Measurements from ENCODE around the gene SETD2. TPM values are rescaled to one million over a fixed set of nuclear protein-coding genes. Genes with fewer than 3 reads are reported as not detected.

SETD2 gene
- total RNA-seq, 1 experiment from 2014 or later, result 28.8 TPM

- Histone ChIP-seq H3K27me3 (replicated peaks; ENCODE audit: insufficient read depth, low read depth, low read length, poor library complexity) (no peaks in the 10 kb centered on the region), H3K4me1 (ENCODE audit: insufficient read depth, low read length, poor library complexity, severe bottlenecking) (peaks cover 4% of the 10 kb centered on the region), H3K36me3 (ENCODE audit: insufficient read depth, low read length, poor library complexity, severe bottlenecking) (no peaks in the 10 kb centered on the region), H3K4me3 (ENCODE audit: low read depth, low read length, poor library complexity, severe bottlenecking) (peak overlapping the region; percentile 86), H3K9me3 (ENCODE audit: low read depth, low read length, poor library complexity, severe bottlenecking) (no peaks in the 10 kb centered on the region), H3K27ac (ENCODE audit: low read depth, low read length, poor library complexity, severe bottlenecking) (peak overlapping the region; percentile 91)
- POLR2A ChIA-PET (ENCODE audit: low non-redundant PET), result no interaction called here
- DNase-seq (ENCODE audit: low spot score), result no peak
- BruUV-seq (replicated peaks), result no TSS peak
- intact Hi-C loops (cut with micrococcal nuclease; ENCODE audit: unreplicated experiment), result no loop called here
- TF ChIP-seq EZH2 (IDR thresholded peaks at IDR 0.05; ENCODE audit: borderline replicate concordance, low read depth, low read length, poor library complexity, severe bottlenecking) (no peak), CTCF (conservative IDR thresholded peaks at IDR 0.05; ENCODE audit: low read depth, low read length) (no peak)
- CTCF ChIA-PET, result no interaction called here
These were observed 1.8 kb downstream of the SETD2 start for GRCh38 chr3:47161983-47162696.

- BruUV-seq (replicated peaks), result no TSS peak
- TF ChIP-seq CTCF (conservative IDR thresholded peaks at IDR 0.05; ENCODE audit: low read depth, low read length) (no peak), EZH2 (IDR thresholded peaks at IDR 0.05; ENCODE audit: borderline replicate concordance, low read depth, low read length, poor library complexity, severe bottlenecking) (no peak)
- Histone ChIP-seq H3K27ac (ENCODE audit: low read depth, low read length, poor library complexity, severe bottlenecking) (no peak overlapping the region), H3K9me3 (ENCODE audit: low read depth, low read length, poor library complexity, severe bottlenecking) (no peaks in the 10 kb centered on the region), H3K4me1 (ENCODE audit: insufficient read depth, low read length, poor library complexity, severe bottlenecking) (peaks cover 4% of the 10 kb centered on the region), H3K36me3 (ENCODE audit: insufficient read depth, low read length, poor library complexity, severe bottlenecking) (no peaks in the 10 kb centered on the region), H3K4me3 (ENCODE audit: low read depth, low read length, poor library complexity, severe bottlenecking) (no peak overlapping the region), H3K27me3 (replicated peaks; ENCODE audit: insufficient read depth, low read depth, low read length, poor library complexity) (no peaks in the 10 kb centered on the region)
- ChIA-PET POLR2A (ENCODE audit: low non-redundant PET) (no interaction called here), CTCF (no interaction called here)
- intact Hi-C loops (cut with micrococcal nuclease; ENCODE audit: unreplicated experiment), result no loop called here
- no peak for DNase-seq (ENCODE audit: low spot score)
These were observed 4.1 kb downstream of the SETD2 start for GRCh38 chr3:47159820-47160219.

- no peak overlapping the region for H3K27ac ChIP-seq (ENCODE audit: low read depth, low read length, poor library complexity, severe bottlenecking)
- no peaks in the 10 kb centered on the region for H3K36me3 ChIP-seq (ENCODE audit: insufficient read depth, low read length, poor library complexity, severe bottlenecking)
- no TSS peak for BruUV-seq (replicated peaks)
- CTCF ChIA-PET, result no interaction called here
- POLR2A ChIA-PET (ENCODE audit: low non-redundant PET), result no interaction called here
- peaks cover 4% of the 10 kb centered on the region for H3K4me1 ChIP-seq (ENCODE audit: insufficient read depth, low read length, poor library complexity, severe bottlenecking)
- TF ChIP-seq CTCF (conservative IDR thresholded peaks at IDR 0.05; ENCODE audit: low read depth, low read length) (no peak), EZH2 (IDR thresholded peaks at IDR 0.05; ENCODE audit: borderline replicate concordance, low read depth, low read length, poor library complexity, severe bottlenecking) (no peak)
- no peak for DNase-seq (ENCODE audit: low spot score)
- intact Hi-C loops (cut with micrococcal nuclease; ENCODE audit: unreplicated experiment), result no loop called here
- H3K4me3 ChIP-seq (ENCODE audit: low read depth, low read length, poor library complexity, severe bottlenecking), result no peak overlapping the region
- H3K9me3 ChIP-seq (ENCODE audit: low read depth, low read length, poor library complexity, severe bottlenecking), result no peaks in the 10 kb centered on the region
- H3K27me3 ChIP-seq (replicated peaks; ENCODE audit: insufficient read depth, low read depth, low read length, poor library complexity), result no peaks in the 10 kb centered on the region
These were observed 5.7 kb downstream of the SETD2 start for GRCh38 chr3:47158208-47158607.

Data from A673 (cell line).